Common myeloid progenitor, CD34-positive (primary cell): ENCODE results near the gene RUNX2.

Source experiments
- CTCF ChIA-PET: fragments of 350-600 bp; sonication (Branson Sonifier 250); formaldehyde crosslinking; loops from one replicate; lab custom pipeline; 2021; ENCODE audit warnings: antibody characterized with exemption; lab: Charles Lee
- POLR2A ChIA-PET: fragments of 350-600 bp; sonication (Branson Sonifier 250); formaldehyde crosslinking; loops from one replicate; lab custom pipeline; 2021; ENCODE audit warnings: antibody characterized with exemption; lab: Charles Lee
- DNase-seq, 3 donors: peaks; one replicate each; pipeline versions ENCODE4 v3.0.0 to v3.0.0-alpha.2; 2013
- H3K27ac ChIP-seq, 2 experiments: 1 replicate in 1 of 2; 2 replicates in 1 of 2; pipeline ENCODE4 v1.7.0; 2013; ENCODE audit warnings: inconsistent platforms in 2 of 2, low read length in 2 of 2, mild to moderate bottlenecking in 2 of 2, low read depth in 1 of 2, moderate library complexity in 1 of 2; ENCODE audit not compliant: severe bottlenecking in 2 of 2, insufficient read depth in 1 of 2, poor library complexity in 1 of 2
- H3K27me3 ChIP-seq, 5 experiments: replicated peaks in 2 of 5; 1 replicate in 3 of 5; 2 replicates in 2 of 5; pipeline versions ENCODE4 v1.6.1 to v1.7.0; 2013; ENCODE audit warnings: low read length in 4 of 5, mild to moderate bottlenecking in 2 of 5, moderate library complexity in 2 of 5, inconsistent platforms in 1 of 5; ENCODE audit not compliant: insufficient read depth in 5 of 5, control insufficient read depth in 4 of 5
- H3K36me3 ChIP-seq, 4 experiments: 1 replicate in 2 of 4; 2 replicates in 2 of 4; pipeline versions ENCODE4 v1.6.1 to v1.7.0; 2013; ENCODE audit warnings: low read length in 3 of 4, control low read depth in 1 of 4, mild to moderate bottlenecking in 1 of 4; ENCODE audit not compliant: control insufficient read depth in 4 of 4, insufficient read depth in 4 of 4
- H3K4me1 ChIP-seq, 4 experiments: 1 replicate in 3 of 4; 2 replicates in 1 of 4; pipeline versions ENCODE4 v1.6.1 to v1.7.1; 2013; ENCODE audit warnings: low read length in 3 of 4, mild to moderate bottlenecking in 3 of 4, control low read depth in 1 of 4, inconsistent platforms in 1 of 4, moderate library complexity in 1 of 4; ENCODE audit not compliant: control insufficient read depth in 4 of 4, insufficient read depth in 4 of 4; ENCODE audit errors: control extremely low read depth in 1 of 4
- H3K4me3 ChIP-seq, 7 experiments: 1 replicate in 4 of 7; 2 replicates in 3 of 7; pipeline versions ENCODE4 v1.5.1 to v1.7.0; 2013; ENCODE audit warnings: mild to moderate bottlenecking in 7 of 7, low read length in 6 of 7, moderate library complexity in 6 of 7, inconsistent platforms in 2 of 7, low read depth in 2 of 7, control low read depth in 1 of 7; ENCODE audit not compliant: insufficient read depth in 4 of 7, control insufficient read depth in 1 of 7; ENCODE audit errors: extremely low read depth in 1 of 7
- H3K9me3 ChIP-seq, 5 experiments: 1 replicate in 4 of 5; 2 replicates in 1 of 5; pipeline versions ENCODE4 v1.6.1 to v1.7.1; 2013; ENCODE audit warnings: low read length in 4 of 5, mild to moderate bottlenecking in 2 of 5, inconsistent platforms in 1 of 5, low read depth in 1 of 5, moderate library complexity in 1 of 5; ENCODE audit not compliant: control insufficient read depth in 4 of 5, insufficient read depth in 2 of 5; ENCODE audit errors: control extremely low read depth in 1 of 5
- WGBS: methylation state at CpG from one replicate; pipeline ENCODE4 v1.1.5; 2013; ENCODE audit not compliant: insufficient coverage; 5-methylcytosine and 5-hydroxymethylcytosine counted together

The RUNX2 gene

GRCh38 chr6:45545416-45545815 is 217.3 kb downstream of the RUNX2 start:
- H3K27me3 ChIP-seq: no peaks in the 10 kb centered on the region
- peaks cover under 1 to 34% (median 27%) of the 10 kb centered on the region in 4 experiments for H3K36me3 ChIP-seq
- no peak overlapping the region for H3K27ac ChIP-seq
- CTCF ChIA-PET: no interaction called here
- DNase-seq: no peak
- H3K4me1 ChIP-seq: no peaks in the 10 kb centered on the region
- no peaks in the 10 kb centered on the region for H3K9me3 ChIP-seq
- no peak overlapping the region for H3K4me3 ChIP-seq
- POLR2A ChIA-PET: no interaction called here
- WGBS: no CpG with 5 or more reads among the region's 2 CpGs

- Histone ChIP-seq H3K9me3 (no peaks in the 10 kb centered on the region), H3K4me3 (no peak overlapping the region), H3K27ac (no peak overlapping the region), H3K36me3 (peaks cover 0 to 23% (median 21%) of the 10 kb centered on the region in 4 experiments), H3K27me3 (no peaks in the 10 kb centered on the region), H3K4me1 (peaks cover 0 to 2% (median under 1%) of the 10 kb centered on the region in 4 experiments)
- POLR2A ChIA-PET: no interaction called here
- WGBS: 100% methylated on average over 2 of the region's 7 CpGs
- CTCF ChIA-PET: interaction anchor here (1.0 kb wide), 1 partner anchor 9 kb away, joined by 3 read pairs; no protein-coding TSS in a partner anchor
- DNase-seq: no peak
These were observed 220.8 kb downstream of the RUNX2 start for GRCh38 chr6:45548657-45549515.

- no peaks in the 10 kb centered on the region for H3K9me3 ChIP-seq
- H3K36me3 ChIP-seq: peaks cover 0 to 10% (median 5%) of the 10 kb centered on the region in 4 experiments
- H3K27me3 ChIP-seq: no peaks in the 10 kb centered on the region
- DNase-seq: no peak
- POLR2A ChIA-PET: no interaction called here
- no peak overlapping the region for H3K27ac ChIP-seq
- CTCF ChIA-PET: interaction anchor here (0.7 kb wide), 1 partner anchor 21 kb away, joined by 3 read pairs; no protein-coding TSS in a partner anchor
- H3K4me1 ChIP-seq: peaks cover 2 to 8% (median 8%) of the 10 kb centered on the region in 4 experiments
- H3K4me3 ChIP-seq: no peak overlapping the region
- 97% methylated on average over 5 of the region's 6 CpGs for WGBS
These were observed 224.4 kb downstream of the RUNX2 start for GRCh38 chr6:45552536-45552935.

- CTCF ChIA-PET: interaction anchor here (1.0 kb wide), 1 partner anchor 10 kb away, joined by 4 read pairs; no protein-coding TSS in a partner anchor
- Histone ChIP-seq H3K9me3 (no peaks in the 10 kb centered on the region), H3K4me3 (no peak overlapping the region), H3K4me1 (peaks cover 2 to 8% (median 8%) of the 10 kb centered on the region in 4 experiments), H3K27me3 (no peaks in the 10 kb centered on the region), H3K36me3 (peaks cover 0 to 5% (median under 1%) of the 10 kb centered on the region in 4 experiments), H3K27ac (no peak overlapping the region)
- 77% methylated on average over 3 of the region's 4 CpGs for WGBS
- POLR2A ChIA-PET: no interaction called here
- peak in 1 of 3 donors; percentile 29 for DNase-seq
These were observed 225.7 kb downstream of the RUNX2 start for GRCh38 chr6:45553730-45554344.

GRCh38 chr6:45554591-45554990 is 226.5 kb downstream of the RUNX2 start:
- no CpG with 5 or more reads among the region's 1 CpG for WGBS
- peaks cover 0 to 2% (median 0%) of the 10 kb centered on the region in 4 experiments for H3K36me3 ChIP-seq
- H3K27me3 ChIP-seq: no peaks in the 10 kb centered on the region
- H3K9me3 ChIP-seq: no peaks in the 10 kb centered on the region
- ChIA-PET CTCF (interaction anchor here (1.0 to 1.1 kb wide), 2 partner anchors 9 to 19 kb away, joined by 4 read pairs; no protein-coding TSS in a partner anchor), POLR2A (interaction anchor here (0.6 kb wide), 1 partner anchor 1018 kb away, joined by 4 read pairs; no protein-coding TSS in a partner anchor)
- peaks cover 2 to 8% (median 8%) of the 10 kb centered on the region in 4 experiments for H3K4me1 ChIP-seq
- H3K27ac ChIP-seq: no peak overlapping the region
- H3K4me3 ChIP-seq: no peak overlapping the region
- DNase-seq: peak in 2 of 3 donors; percentile 35 to 39

- CTCF ChIA-PET: no interaction called here
- no peak overlapping the region for H3K27ac ChIP-seq
These were observed 228.0 kb downstream of the RUNX2 start for GRCh38 chr6:45555981-45556771.

More at GRCh38 chr6:45555981-45556771, 228.0 kb downstream of the RUNX2 start:
- Histone ChIP-seq H3K27me3 (no peaks in the 10 kb centered on the region), H3K36me3 (peaks cover 0 to under 1% (median 0%) of the 10 kb centered on the region in 4 experiments), H3K4me1 (peaks cover 2 to 8% (median 8%) of the 10 kb centered on the region in 4 experiments), H3K9me3 (no peaks in the 10 kb centered on the region), H3K4me3 (no peak overlapping the region)
- POLR2A ChIA-PET: interaction anchor here (0.6 to 0.7 kb wide), 2 partner anchors 84 to 938 kb away, joined by 3 read pairs; no protein-coding TSS in a partner anchor
- WGBS: 95% methylated on average over 13 of the region's 14 CpGs
- no peak for DNase-seq
